GM10266 (cell line): ENCODE data around the gene TCEA3.

Experiments used
- DNase-seq: peaks from one replicate; pipeline ENCODE4 v3.0.0; 2012; ENCODE audit errors: extremely low spot score
- CTCF ChIP-seq: IDR thresholded peaks from 2 replicates; pipeline ENCODE4 v1.5.1; 2012; ENCODE audit warnings: mild to moderate bottlenecking, low read depth; ENCODE audit not compliant: control insufficient read depth, insufficient read depth; ENCODE audit errors: missing control alignments

The TCEA3 gene

GRCh38 chr1:23446661-23447310 lies 22.2 kb upstream of the TCEA3 start:
- DNase-seq: no peak
- no peak for TF ChIP-seq CTCF

- TF ChIP-seq CTCF: no peak
- no peak for DNase-seq
Observed at GRCh38 chr1:23444596-23445390, 20.2 kb upstream of the TCEA3 start.

GRCh38 chr1:23444104-23444533 lies 19.6 kb upstream of the TCEA3 start:
- no peak for TF ChIP-seq CTCF
- no peak for DNase-seq

GRCh38 chr1:23442751-23443150 lies 18.2 kb upstream of the TCEA3 start:
- no peak for DNase-seq
- no peak for TF ChIP-seq CTCF

GRCh38 chr1:23441446-23442148 lies 17.0 kb upstream of the TCEA3 start:
- TF ChIP-seq CTCF: no peak
- no peak for DNase-seq

GRCh38 chr1:23438545-23438944 lies 14.0 kb upstream of the TCEA3 start:
- DNase-seq: no peak
- TF ChIP-seq CTCF: no peak

GRCh38 chr1:23437355-23437664 lies 12.8 kb upstream of the TCEA3 start:
- no peak for DNase-seq
- TF ChIP-seq CTCF: no peak
